PC-9 (cell line): ENCODE measurements around the gene HBA2.

Experiments
- CTCF ChIP-seq: fragments of 200-600 bp; sonication (generic); conservative IDR thresholded peaks from 2 replicates; pipeline ENCODE4 v1.6.1; 2017; ENCODE audit warnings: mixed run types, antibody characterized with exemption, mild to moderate bottlenecking, moderate library complexity
- EZH2 ChIP-seq: fragments of 200-600 bp; sonication (generic); IDR thresholded peaks from 2 replicates; pipeline ENCODE4 v1.8.0; 2017; ENCODE audit warnings: antibody characterized with exemption, low read depth

- TF ChIP-seq CTCF, result no peak
- no peak for TF ChIP-seq EZH2
These were observed 4.3 kb upstream of the HBA2 start for GRCh38 chr16:168424-168823.
